GM20431 (cell line): ENCODE results near the gene BABAM2.
"Not testable (repeated sequence)": the region's sequence is repeated elsewhere in the genome, so short reads cannot be mapped to it uniquely, and the experiment has no call there.

Experiments
- in situ Hi-C: fragments of 300-500 bp; cut with MseI, MboI; formaldehyde crosslinking; loops from one replicate; pipeline ENCODE4 v1.15.0; 2020; ENCODE audit warnings: low sequenced_read_pairs; ENCODE audit not compliant: unreplicated experiment

BABAM2 gene

GRCh38 chr2:28004086-28004485, 113.6 kb downstream of the BABAM2 start:
- in situ Hi-C loops = no loop called here

- in situ Hi-C loops = no loop called here
These were observed 119.2 kb downstream of the BABAM2 start for GRCh38 chr2:28009732-28010131.

- in situ Hi-C loops = no loop called here
These were observed 120.8 kb downstream of the BABAM2 start for GRCh38 chr2:28011322-28011737.

- in situ Hi-C loops = not testable (repeated sequence)
These were observed 127.9 kb downstream of the BABAM2 start for GRCh38 chr2:28018474-28018873.

- in situ Hi-C loops = not testable (repeated sequence)
These were observed 129.0 kb downstream of the BABAM2 start for GRCh38 chr2:28019521-28019920.

GRCh38 chr2:28021898-28022297, 131.4 kb downstream of the BABAM2 start:
- in situ Hi-C loops = no loop called here

GRCh38 chr2:28025123-28025522, 134.6 kb downstream of the BABAM2 start:
- in situ Hi-C loops = no loop called here

GRCh38 chr2:28026230-28026629, 135.7 kb downstream of the BABAM2 start:
- in situ Hi-C loops = not testable (repeated sequence)

- in situ Hi-C loops = no loop called here
These were observed 137.5 kb downstream of the BABAM2 start for GRCh38 chr2:28028025-28028424.

- in situ Hi-C loops = no loop called here
These were observed 140.1 kb downstream of the BABAM2 start for GRCh38 chr2:28030600-28030999.

GRCh38 chr2:28032816-28033215, 142.3 kb downstream of the BABAM2 start:
- in situ Hi-C loops = no loop called here

- in situ Hi-C loops = no loop called here
These were observed 144.2 kb downstream of the BABAM2 start for GRCh38 chr2:28034696-28035095.

- in situ Hi-C loops = no loop called here
These were observed 144.7 kb downstream of the BABAM2 start for GRCh38 chr2:28035163-28035690.

GRCh38 chr2:28035816-28036215, 145.3 kb downstream of the BABAM2 start:
- in situ Hi-C loops = no loop called here

- in situ Hi-C loops = no loop called here
These were observed 145.8 kb downstream of the BABAM2 start for GRCh38 chr2:28036307-28036706.

- in situ Hi-C loops = no loop called here
These were observed 148.2 kb downstream of the BABAM2 start for GRCh38 chr2:28038722-28039121.

- in situ Hi-C loops = no loop called here
These were observed 155.3 kb downstream of the BABAM2 start for GRCh38 chr2:28045676-28046351.

GRCh38 chr2:28046921-28047320, 156.4 kb downstream of the BABAM2 start:
- in situ Hi-C loops = no loop called here

GRCh38 chr2:28047681-28048080, 157.2 kb downstream of the BABAM2 start:
- in situ Hi-C loops = no loop called here

GRCh38 chr2:28048341-28048740, 157.8 kb downstream of the BABAM2 start:
- in situ Hi-C loops = no loop called here

- in situ Hi-C loops = no loop called here
These were observed 158.9 kb downstream of the BABAM2 start for GRCh38 chr2:28049416-28049815.

- in situ Hi-C loops = no loop called here
These were observed 159.4 kb downstream of the BABAM2 start for GRCh38 chr2:28049899-28050298.
